Raji (cell line): Measurements from ENCODE around the gene IQSEC1.

Experiments used
- POLR2A ChIP-seq: IDR thresholded peaks from 2 replicates; pipeline ENCODE4 v1.6.1; 2011; ENCODE audit warnings: low read depth, low read length, control low read depth; ENCODE audit not compliant: insufficient read depth

The IQSEC1 gene

DNA sequence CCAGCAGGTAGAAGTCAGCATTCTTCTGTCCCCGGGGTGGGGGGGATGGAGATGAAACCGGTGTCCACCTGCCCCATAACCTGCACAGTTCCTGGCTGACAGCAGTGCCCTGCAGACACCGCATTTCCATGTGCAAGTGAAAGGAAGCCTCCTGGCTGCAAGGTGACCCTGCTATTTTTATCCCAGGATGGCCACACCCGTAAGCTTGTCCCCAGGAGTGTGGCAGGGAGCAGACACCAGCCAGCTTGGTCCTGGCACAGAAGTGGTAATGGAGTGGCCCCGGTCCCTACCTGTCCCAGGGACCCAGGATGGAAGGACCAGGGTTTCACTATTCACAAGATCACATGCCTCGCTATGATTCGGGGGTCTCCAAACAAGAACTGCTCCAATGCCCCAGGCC is 146.6 kb downstream of the IQSEC1 start:
- TF ChIP-seq POLR2A, result no peak

DNA sequence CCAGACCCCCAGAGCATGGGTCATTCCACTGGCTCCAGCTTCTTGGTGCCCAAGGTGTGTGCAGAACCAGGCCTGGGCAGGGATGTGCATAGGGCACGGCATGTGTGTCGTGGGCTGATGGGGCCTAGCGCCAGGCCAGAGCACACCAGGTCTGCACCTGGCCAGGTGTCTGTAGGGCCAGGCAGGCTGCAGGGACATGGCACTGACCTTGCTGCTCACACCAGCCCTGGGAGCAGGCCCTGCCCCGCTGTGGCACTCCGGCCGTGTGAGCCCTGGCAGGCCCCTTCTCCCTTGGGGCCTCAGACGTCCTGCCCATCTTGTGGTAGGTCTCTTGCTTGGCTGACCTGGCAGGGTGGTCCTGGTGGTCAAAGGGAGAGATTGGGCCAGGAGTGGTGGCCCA is 147.6 kb downstream of the IQSEC1 start:
- TF ChIP-seq POLR2A, result no peak

DNA sequence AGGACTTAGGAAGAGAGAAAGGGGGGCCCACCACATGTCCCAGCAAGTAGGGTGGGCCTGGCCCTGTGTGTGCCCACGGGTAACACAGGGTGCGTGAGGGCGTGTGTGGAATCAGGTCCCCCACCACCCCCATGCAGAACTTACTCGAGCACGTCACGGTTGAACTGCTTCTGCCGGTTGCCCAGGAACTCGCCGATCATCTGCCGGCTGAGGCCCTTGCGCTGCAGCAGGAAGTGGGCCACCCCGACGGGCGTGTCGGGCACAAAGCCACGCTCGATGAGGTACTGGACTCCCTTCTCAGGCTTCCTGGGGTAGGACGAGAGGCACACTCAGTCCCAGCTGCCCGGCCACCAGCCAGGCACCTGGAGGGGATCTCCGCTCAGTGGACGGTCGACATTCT is 148.8 kb downstream of the IQSEC1 start:
- TF ChIP-seq POLR2A, result no peak

GRCh38 chr3:12922881-12923431 is 150.3 kb downstream of the IQSEC1 start:
- TF ChIP-seq POLR2A, result no peak

- TF ChIP-seq POLR2A, result no peak
Measured at GRCh38 chr3:12922306-12922705, 150.9 kb downstream of the IQSEC1 start.

- TF ChIP-seq POLR2A, result no peak
Measured at GRCh38 chr3:12921736-12922135, 151.5 kb downstream of the IQSEC1 start.

DNA sequence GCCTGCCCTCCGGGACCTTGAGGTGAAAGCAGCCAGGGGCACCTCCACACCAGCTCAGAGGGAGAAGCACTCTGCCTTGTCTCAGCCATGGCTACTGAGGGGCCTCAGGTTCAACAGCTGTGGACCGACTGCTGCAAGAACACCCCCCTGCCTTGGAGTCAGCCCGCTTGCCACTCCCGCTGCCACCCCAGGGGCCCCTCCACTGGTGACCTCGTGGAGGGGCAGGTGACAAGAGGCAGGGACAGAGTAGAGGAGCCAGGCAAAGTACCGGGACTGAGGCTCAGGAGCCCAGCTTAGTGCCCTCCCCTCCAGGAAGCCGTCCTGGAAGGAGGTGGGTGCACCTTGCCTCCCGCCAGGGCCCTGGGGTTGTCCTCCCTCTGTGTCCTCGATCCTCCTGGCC is 152.3 kb downstream of the IQSEC1 start:
- TF ChIP-seq POLR2A, result no peak

DNA sequence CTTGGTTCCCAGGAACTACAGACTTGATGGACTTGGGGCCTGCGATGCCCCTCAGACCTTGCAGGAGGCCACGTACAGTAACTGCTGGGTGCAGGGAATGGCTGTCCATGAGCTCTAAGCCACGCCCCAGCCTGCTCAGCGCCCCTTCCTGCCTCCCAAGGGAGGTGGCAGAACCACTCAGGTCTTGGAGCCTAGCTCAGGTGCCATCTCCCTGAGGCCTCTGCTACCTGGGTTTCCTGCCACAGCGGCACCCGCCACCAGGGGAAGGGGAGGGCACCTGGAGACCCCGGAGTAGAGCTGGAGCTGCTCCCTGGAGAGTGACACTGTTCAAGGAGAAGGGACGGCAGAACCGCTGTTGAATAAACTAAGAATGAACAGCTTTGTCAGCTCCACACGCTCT is 154.0 kb downstream of the IQSEC1 start:
- TF ChIP-seq POLR2A, result no peak

DNA sequence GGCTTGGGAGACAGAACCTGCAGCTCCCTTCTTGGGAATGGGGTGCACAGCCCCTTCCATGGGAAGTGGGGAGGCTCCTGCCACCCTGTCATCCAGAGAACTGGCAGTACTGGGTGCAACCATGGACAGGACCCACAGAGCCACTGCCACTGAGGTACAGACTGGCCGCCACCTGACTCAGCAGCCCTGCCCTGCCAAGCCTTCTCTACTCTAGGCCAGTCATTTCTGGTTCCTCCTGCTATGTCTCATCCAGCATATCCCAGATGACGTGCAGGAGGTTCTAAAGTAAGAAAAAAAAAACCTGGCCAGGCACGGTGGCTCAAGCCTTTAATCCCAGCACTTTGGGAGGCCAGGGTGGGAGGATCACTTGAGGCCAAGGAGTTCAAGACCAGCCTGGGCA is 155.0 kb downstream of the IQSEC1 start:
- no peak for TF ChIP-seq POLR2A

GRCh38 chr3:12916159-12916558 is 157.1 kb downstream of the IQSEC1 start:
- TF ChIP-seq POLR2A, result no peak

DNA sequence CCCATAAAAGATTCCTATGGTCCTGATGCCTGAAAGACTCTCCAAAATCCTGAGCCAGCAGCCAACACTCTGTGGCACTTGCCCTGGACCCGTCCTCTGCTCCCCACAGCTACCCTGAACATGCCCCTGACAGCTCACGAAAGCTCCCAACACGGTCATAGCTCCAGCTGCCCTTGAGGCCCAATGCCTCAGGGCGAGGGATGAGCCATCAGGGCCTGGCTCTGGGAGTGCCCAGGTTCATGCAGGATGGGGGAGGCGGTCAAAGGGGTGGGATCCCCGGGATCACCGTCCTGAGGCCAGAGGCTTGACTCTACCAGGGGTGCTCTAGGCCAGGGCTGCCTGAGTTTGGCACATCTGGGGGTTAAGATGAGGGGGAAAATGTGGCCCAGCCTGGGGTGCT is 159.1 kb downstream of the IQSEC1 start:
- no peak for TF ChIP-seq POLR2A

GRCh38 chr3:12911881-12912415 is 161.3 kb downstream of the IQSEC1 start:
- no peak for TF ChIP-seq POLR2A

GRCh38 chr3:12910356-12911099 is 162.7 kb downstream of the IQSEC1 start:
- no peak for TF ChIP-seq POLR2A

DNA sequence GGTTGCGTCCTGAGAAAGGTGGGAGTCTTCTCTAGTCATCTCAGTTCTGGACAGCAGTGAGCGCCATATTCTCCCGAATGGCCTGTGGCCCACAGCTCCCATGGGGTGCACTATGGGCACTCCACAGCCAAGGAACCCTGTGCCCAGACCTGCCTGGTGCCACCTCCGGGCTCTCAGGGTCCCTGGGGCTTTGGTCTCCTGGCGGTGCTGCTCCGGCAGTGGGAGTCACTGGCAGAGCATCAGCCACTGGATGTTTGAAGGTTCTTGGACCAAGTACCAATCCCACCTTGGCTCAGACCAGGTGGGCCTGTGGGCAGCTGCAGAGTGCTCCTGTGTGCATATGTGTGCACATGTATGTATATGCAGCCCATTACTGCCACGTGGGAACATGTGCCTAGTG is 163.5 kb downstream of the IQSEC1 start:
- no peak for TF ChIP-seq POLR2A

DNA sequence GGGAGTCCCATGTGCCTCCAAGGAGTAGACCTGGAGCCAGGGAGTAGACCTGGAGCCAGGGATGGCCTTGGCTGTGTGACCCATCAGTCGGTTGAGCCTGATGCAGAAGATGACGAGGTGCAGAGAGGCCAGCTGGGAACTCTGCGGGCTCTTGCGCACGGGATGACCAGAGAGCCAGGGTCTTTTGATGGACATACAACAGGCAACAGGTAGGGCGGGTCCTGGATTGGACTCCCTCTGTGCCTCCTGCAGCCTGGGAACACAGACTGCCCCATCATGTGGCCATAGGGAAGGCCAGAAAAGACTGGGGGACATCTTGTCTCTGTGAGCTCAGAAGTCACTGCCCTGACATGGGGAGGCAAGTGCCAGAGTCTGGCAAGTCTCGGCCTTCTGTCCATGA is 164.4 kb downstream of the IQSEC1 start:
- TF ChIP-seq POLR2A, result no peak

- no peak for TF ChIP-seq POLR2A
Measured at GRCh38 chr3:12908136-12908730, 165.0 kb downstream of the IQSEC1 start.
